ENCODE results near the gene ZBTB38. TPM values are rescaled to one million over a fixed set of nuclear protein-coding genes. Genes with fewer than 3 reads are reported as not detected.
A peak's percentile ranks its signal among the peaks of the same experiment; 100 is the strongest.

The ZBTB38 gene
- total and polyA plus RNA-seq, 12 donors: 14.7 to 156 (median 128) TPM

- WGBS, 2 donors: 95% methylated on average over 2 of the region's 2 CpGs
- ATAC-seq: no peak
- intact Hi-C loops (cut with DNase I): no loop called here
Observed at GRCh38 chr3:141380987-141381386, 12.7 kb downstream of the ZBTB38 start.

DNA sequence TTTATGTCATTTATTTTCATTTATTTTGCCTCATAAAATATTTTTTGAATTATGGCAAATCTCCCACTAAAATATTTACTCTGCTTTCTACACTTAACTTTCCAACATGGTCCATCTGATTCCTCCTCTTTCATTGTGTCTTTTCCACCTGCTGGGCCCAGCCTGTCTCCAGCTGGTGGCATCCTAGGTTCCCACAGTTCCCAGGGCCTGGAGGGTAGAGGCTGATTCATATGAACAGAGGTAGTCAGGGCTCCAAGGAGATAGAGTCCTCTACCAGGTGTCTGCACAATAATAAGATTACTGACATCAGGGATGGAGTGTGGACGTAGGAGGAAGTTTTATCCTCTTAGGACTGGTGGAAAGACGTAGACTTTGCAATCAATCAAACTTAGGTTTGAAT lies 14.3 kb downstream of the ZBTB38 start:
- WGBS, 2 donors: 89 to 90% methylated on average over 2 of the region's 2 CpGs
- peaks cover 0 to 40% (median 16%) of the 10 kb centered on the region in 9 donors for H3K4me1 ChIP-seq
- intact Hi-C loops (cut with DNase I): no loop called here
- no peaks in the 10 kb centered on the region for H3K9me3 ChIP-seq
- H3K4me3 ChIP-seq: no peak overlapping the region
- DNase-seq (no peak), ATAC-seq (no peak)
- H3K36me3 ChIP-seq: peaks cover 0 to 81% (median 27%) of the 10 kb centered on the region in 9 donors
- TF ChIP-seq, protein P1, sequence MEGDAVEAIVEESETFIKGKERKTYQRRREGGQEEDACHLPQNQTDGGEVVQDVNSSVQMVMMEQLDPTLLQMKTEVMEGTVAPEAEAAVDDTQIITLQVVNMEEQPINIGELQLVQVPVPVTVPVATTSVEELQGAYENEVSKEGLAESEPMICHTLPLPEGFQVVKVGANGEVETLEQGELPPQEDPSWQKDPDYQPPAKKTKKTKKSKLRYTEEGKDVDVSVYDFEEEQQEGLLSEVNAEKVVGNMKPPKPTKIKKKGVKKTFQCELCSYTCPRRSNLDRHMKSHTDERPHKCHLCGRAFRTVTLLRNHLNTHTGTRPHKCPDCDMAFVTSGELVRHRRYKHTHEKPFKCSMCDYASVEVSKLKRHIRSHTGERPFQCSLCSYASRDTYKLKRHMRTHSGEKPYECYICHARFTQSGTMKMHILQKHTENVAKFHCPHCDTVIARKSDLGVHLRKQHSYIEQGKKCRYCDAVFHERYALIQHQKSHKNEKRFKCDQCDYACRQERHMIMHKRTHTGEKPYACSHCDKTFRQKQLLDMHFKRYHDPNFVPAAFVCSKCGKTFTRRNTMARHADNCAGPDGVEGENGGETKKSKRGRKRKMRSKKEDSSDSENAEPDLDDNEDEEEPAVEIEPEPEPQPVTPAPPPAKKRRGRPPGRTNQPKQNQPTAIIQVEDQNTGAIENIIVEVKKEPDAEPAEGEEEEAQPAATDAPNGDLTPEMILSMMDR (IDR thresholded peaks at IDR 0.05): no peak
- H3K27ac ChIP-seq: no peak overlapping the region
- H3K27me3 ChIP-seq: no peaks in the 10 kb centered on the region

More at GRCh38 chr3:141380987-141381386, 12.7 kb downstream of the ZBTB38 start:
- TF ChIP-seq, protein P1 (IDR thresholded peaks at IDR 0.05): no peak
- DNase-seq: no peak
- Histone ChIP-seq H3K4me1 (peaks cover 0 to 37% (median 9%) of the 10 kb centered on the region in 9 donors), H3K27me3 (no peaks in the 10 kb centered on the region), H3K4me3 (no peak overlapping the region), H3K27ac (no peak overlapping the region), H3K36me3 (peaks cover 0 to 76% (median 19%) of the 10 kb centered on the region in 9 donors), H3K9me3 (no peaks in the 10 kb centered on the region)

- Histone ChIP-seq H3K4me3 (no peak overlapping the region), H3K4me1 (peaks cover 0 to 40% (median 16%) of the 10 kb centered on the region in 9 donors), H3K27me3 (no peaks in the 10 kb centered on the region), H3K36me3 (peaks cover 0 to 85% (median 28%) of the 10 kb centered on the region in 9 donors), H3K27ac (peak overlapping the region in 1 of 10 donors; percentile 10), H3K9me3 (no peaks in the 10 kb centered on the region)
- no peak for ATAC-seq
- TF ChIP-seq, protein P1 (IDR thresholded peaks at IDR 0.05): no peak
- WGBS, 2 donors: 74 to 81% methylated on average over 14 of the region's 14 CpGs
- intact Hi-C loops (cut with DNase I): no loop called here
- DNase-seq: no peak
Observed at GRCh38 chr3:141383555-141384129, 15.3 kb downstream of the ZBTB38 start.

DNA sequence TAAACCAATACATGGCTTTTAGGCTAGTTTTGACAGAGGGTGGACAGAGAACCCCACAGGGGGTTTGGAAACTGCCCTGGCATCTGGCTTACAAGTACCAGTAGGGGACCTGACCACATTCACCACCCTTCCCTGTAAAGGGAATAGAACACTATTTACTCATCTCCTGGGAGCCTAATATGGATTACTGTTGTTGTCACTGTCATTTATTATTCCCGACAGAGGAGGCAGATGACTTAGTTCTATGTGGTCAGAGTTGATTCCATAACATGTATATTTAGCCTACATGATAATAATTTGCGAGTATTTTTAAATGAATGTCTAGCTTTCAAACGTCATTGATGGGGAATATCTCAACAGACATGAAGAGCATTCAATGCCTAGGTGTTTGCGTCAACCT lies 15.9 kb downstream of the ZBTB38 start:
- 83 to 84% methylated on average over 4 of the region's 4 CpGs for WGBS, 2 donors
- intact Hi-C loops (cut with DNase I): no loop called here
- H3K4me3 ChIP-seq: no peak overlapping the region
- H3K36me3 ChIP-seq: peaks cover 0 to 85% (median 28%) of the 10 kb centered on the region in 9 donors
- no peak for DNase-seq
- peak overlapping the region in 1 of 10 donors; percentile 10 for H3K27ac ChIP-seq
- H3K9me3 ChIP-seq: no peaks in the 10 kb centered on the region
- peaks cover 0 to 40% (median 15%) of the 10 kb centered on the region in 9 donors for H3K4me1 ChIP-seq
- TF ChIP-seq, protein P1 (IDR thresholded peaks at IDR 0.05): no peak
- H3K27me3 ChIP-seq: no peaks in the 10 kb centered on the region
- no peak for ATAC-seq

Data from heart right ventricle (tissue), 16 donors.